HG03378 (cell line): ENCODE results near the gene DAB2IP.

Experiments used
- ATAC-seq: cut with Tn5 transposase; IDR thresholded peaks from one replicate; pipeline ENCODE4 v1.9.1; 2021; ENCODE audit warnings: mild to moderate bottlenecking, moderate library complexity; ENCODE audit not compliant: unreplicated experiment

DAB2IP gene

GRCh38 chr9:121755581-121755980 is 104.1 kb downstream of the DAB2IP start:
- no peak for ATAC-seq

- ATAC-seq: no peak
Measured at GRCh38 chr9:121756474-121757280, 105.2 kb downstream of the DAB2IP start.

GRCh38 chr9:121757281-121757585 is 105.8 kb downstream of the DAB2IP start:
- no peak for ATAC-seq

- ATAC-seq: no peak
Measured at GRCh38 chr9:121758693-121759092, 107.3 kb downstream of the DAB2IP start.

- no peak for ATAC-seq
Measured at GRCh38 chr9:121759996-121760395, 108.6 kb downstream of the DAB2IP start.

- ATAC-seq: no peak
Measured at GRCh38 chr9:121760571-121760970, 109.1 kb downstream of the DAB2IP start.

- ATAC-seq: no peak
Measured at GRCh38 chr9:121763131-121763530, 111.7 kb downstream of the DAB2IP start.

- ATAC-seq: no peak
Measured at GRCh38 chr9:121763561-121764370, 112.3 kb downstream of the DAB2IP start.

- ATAC-seq: no peak
Measured at GRCh38 chr9:121764371-121764730, 112.9 kb downstream of the DAB2IP start.

GRCh38 chr9:121765021-121765950 is 113.9 kb downstream of the DAB2IP start:
- no peak for ATAC-seq

- ATAC-seq: no peak
Measured at GRCh38 chr9:121766081-121766683, 114.7 kb downstream of the DAB2IP start.

- no peak for ATAC-seq
Measured at GRCh38 chr9:121767171-121767769, 115.8 kb downstream of the DAB2IP start.

- no peak for ATAC-seq
Measured at GRCh38 chr9:121768416-121769015, 117.1 kb downstream of the DAB2IP start.

- ATAC-seq: no peak
Measured at GRCh38 chr9:121769939-121770338, 118.5 kb downstream of the DAB2IP start.

GRCh38 chr9:121770415-121771273 is 119.2 kb downstream of the DAB2IP start:
- ATAC-seq: no peak

- no peak for ATAC-seq
Measured at GRCh38 chr9:121771418-121771817, 120.0 kb downstream of the DAB2IP start.

GRCh38 chr9:121771851-121772599 is 120.6 kb downstream of the DAB2IP start:
- ATAC-seq: no peak

- no peak for ATAC-seq
Measured at GRCh38 chr9:121772600-121773285, 121.3 kb downstream of the DAB2IP start.
